ENCODE results near the gene INHBE. TPM values are rescaled to one million over a fixed set of nuclear protein-coding genes. Genes with fewer than 3 reads are reported as not detected.

INHBE gene
- total RNA-seq, 1 experiment from 2014 or later = 10.1 TPM

DNA sequence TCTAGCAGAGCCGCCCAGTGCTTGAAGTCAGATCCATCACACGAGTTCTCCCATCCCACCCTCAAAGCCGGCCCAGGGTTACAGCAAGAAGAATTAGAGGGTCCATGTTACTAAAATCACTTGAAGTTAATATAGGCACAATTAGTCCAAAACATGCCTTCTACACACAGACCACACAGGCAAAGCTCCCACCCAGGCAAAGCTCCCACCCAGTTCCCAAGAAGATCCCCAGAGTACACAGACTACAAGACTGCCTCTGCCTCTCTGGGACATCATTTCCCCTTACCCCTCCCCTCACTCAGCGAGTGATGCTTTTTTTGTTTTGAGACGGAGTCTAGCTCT, 7.8 kb downstream of the INHBE start:
- Mint-ChIP-seq H3K4me3 (peak overlapping the region; percentile 69 to 84), H3K27ac (peak overlapping the region in 1 of 3 experiments; percentile 92; a peak in 1 of 7 replicates), H3K27me3 (ENCODE audit: low read depth) (peaks cover 35% of the 10 kb centered on the region), H3K36me3 (ENCODE audit: insufficient read depth in 1 of 3, low read depth in 3 of 3) (peaks cover 0 to 26% (median 14%) of the 10 kb centered on the region in 3 experiments; a peak in 6 of 7 replicates), H3K9me3 (no peaks in the 10 kb centered on the region), H3K4me1 (peaks cover 22 to 24% of the 10 kb centered on the region in 2 experiments)
- Histone ChIP-seq H3K23ac (ENCODE audit: insufficient read length, low read depth, low read length) (no peak overlapping the region), H3K9me3 (ENCODE audit: control insufficient read depth, low read depth, low read length) (no peaks in the 10 kb centered on the region), H3K4me2 (ENCODE audit: insufficient read depth, insufficient read length, low read length) (peak overlapping the region; percentile 63), H2BK20ac (ENCODE audit: low read depth, low read length, poor library complexity, severe bottlenecking) (no peak overlapping the region), H3K56ac (ENCODE audit: insufficient read length, low read depth, low read length) (no peak overlapping the region), H3K4me1 (ENCODE audit: insufficient read depth, low read length) (no peaks in the 10 kb centered on the region), H3K14ac (ENCODE audit: insufficient read depth, low read length) (no peak overlapping the region), H3K79me2 (ENCODE audit: insufficient read depth, low read length) (no peaks in the 10 kb centered on the region), H3K23me2 (ENCODE audit: insufficient read length, low read depth, low read length, poor library complexity, severe bottlenecking) (peaks cover 19% of the 10 kb centered on the region), H4K8ac (replicated peaks; ENCODE audit: insufficient read length, low read depth, low read length) (no peak overlapping the region), H4K91ac (ENCODE audit: insufficient read length, low read depth, low read length) (no peak overlapping the region), H3K27me3 (ENCODE audit: insufficient read depth, low read length) (no peaks in the 10 kb centered on the region), H2BK12ac (ENCODE audit: insufficient read length, low read depth, low read length) (no peak overlapping the region), H2AFZ (ENCODE audit: low read length) (no peak overlapping the region), H2AK5ac (ENCODE audit: insufficient read length, low read length) (no peak overlapping the region), H2BK15ac (ENCODE audit: low read depth, low read length) (no peak overlapping the region), H3K79me1 (ENCODE audit: insufficient read depth, low read depth, low read length, poor library complexity, severe bottlenecking) (no peaks in the 10 kb centered on the region), H3K4ac (ENCODE audit: low read depth, low read length) (no peak overlapping the region), H3K18ac (ENCODE audit: insufficient read length, low read depth, low read length) (no peak overlapping the region), H3T11ph (ENCODE audit: low read length) (no peak overlapping the region), H2BK120ac (ENCODE audit: low read depth, low read length, poor library complexity, severe bottlenecking) (no peak overlapping the region), H4K5ac (ENCODE audit: insufficient read length, low read depth, low read length) (no peak overlapping the region), H3K27ac (ENCODE audit: insufficient read length, low read depth, low read length) (no peak overlapping the region), H2BK5ac (ENCODE audit: insufficient read length, low read length) (no peak overlapping the region), H4K20me1 (ENCODE audit: control insufficient read depth, insufficient read depth, insufficient read length) (no peaks in the 10 kb centered on the region), H3K9ac (ENCODE audit: extremely low read depth, insufficient read length, low read length) (no peak overlapping the region)
- WGBS (ENCODE audit: extremely low coverage, insufficient read length, low lambda C conversion rate) = no CpG with 5 or more reads among the region's 5 CpGs
- no peak for DNase-seq
- TF ChIP-seq, protein P1, sequence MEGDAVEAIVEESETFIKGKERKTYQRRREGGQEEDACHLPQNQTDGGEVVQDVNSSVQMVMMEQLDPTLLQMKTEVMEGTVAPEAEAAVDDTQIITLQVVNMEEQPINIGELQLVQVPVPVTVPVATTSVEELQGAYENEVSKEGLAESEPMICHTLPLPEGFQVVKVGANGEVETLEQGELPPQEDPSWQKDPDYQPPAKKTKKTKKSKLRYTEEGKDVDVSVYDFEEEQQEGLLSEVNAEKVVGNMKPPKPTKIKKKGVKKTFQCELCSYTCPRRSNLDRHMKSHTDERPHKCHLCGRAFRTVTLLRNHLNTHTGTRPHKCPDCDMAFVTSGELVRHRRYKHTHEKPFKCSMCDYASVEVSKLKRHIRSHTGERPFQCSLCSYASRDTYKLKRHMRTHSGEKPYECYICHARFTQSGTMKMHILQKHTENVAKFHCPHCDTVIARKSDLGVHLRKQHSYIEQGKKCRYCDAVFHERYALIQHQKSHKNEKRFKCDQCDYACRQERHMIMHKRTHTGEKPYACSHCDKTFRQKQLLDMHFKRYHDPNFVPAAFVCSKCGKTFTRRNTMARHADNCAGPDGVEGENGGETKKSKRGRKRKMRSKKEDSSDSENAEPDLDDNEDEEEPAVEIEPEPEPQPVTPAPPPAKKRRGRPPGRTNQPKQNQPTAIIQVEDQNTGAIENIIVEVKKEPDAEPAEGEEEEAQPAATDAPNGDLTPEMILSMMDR (conservative IDR thresholded peaks at IDR 0.05) = no peak

Data from H9 (cell line).